GM19467 (cell line): Measurements from ENCODE around the gene TRAF3IP1.
"Not testable (repeated sequence)": the region's sequence is repeated elsewhere in the genome, so short reads cannot be mapped to it uniquely, and the experiment has no call there.

Experiments used
- ATAC-seq: cut with Tn5 transposase; IDR thresholded peaks from one replicate; pipeline ENCODE4 v1.9.1; 2021; ENCODE audit warnings: mild to moderate bottlenecking, moderate library complexity; ENCODE audit not compliant: unreplicated experiment

TRAF3IP1 gene

DNA sequence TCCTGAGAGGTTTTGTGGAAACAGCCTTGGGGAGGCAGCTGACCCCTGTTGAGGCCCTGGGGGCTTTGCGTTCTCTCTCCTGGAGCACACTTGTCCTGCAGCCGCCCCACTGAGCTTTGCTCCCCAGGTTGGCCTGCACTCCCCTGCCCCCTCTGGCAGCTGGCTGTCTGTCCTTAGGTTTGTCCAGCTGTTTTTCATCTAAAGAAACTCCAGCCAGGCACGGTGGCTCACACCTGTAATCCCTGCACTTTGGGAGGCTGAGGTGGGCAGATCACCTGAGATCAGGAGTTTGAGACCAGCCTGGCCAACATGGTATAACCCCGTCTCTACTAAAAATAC lies 84.9 kb downstream of the TRAF3IP1 start:
- ATAC-seq = not testable (repeated sequence)

DNA sequence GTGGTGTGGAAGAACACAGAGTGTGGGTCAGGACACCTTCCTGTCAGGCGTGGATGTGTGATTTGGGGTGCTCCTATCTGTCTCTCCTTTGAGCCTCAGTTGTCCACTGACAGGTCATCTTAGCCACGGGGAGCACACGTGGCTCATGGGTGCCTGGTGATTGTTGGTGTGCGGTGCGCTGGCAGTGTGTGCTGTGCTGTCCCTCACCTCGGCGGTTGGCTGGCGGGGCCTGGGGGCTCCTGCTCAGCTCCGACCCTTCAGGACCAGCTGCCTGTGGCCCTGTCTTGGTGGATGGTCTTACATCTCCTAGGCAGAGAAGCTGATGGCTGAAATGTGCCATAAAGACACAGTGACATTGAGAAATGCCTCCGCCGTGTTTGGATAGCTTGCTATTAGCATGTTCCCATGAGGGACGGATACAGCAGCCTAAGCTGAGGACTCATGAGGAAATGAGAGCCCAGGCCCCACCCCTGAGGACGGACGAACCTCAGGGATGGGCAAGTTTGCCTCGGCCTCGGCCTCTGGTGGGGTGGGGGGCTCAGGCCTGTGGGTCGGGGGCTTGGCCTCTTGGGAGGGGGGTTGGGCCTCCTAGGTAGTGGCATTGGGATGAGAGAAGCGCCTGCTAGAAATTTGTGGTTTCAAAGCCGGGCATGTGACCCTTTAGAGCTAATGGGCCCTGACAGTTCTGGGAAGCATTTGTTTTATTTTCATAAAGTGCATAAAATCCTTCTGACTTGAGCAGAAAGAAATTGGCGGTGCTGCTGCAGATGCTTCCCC lies 86.1 kb downstream of the TRAF3IP1 start:
- no peak for ATAC-seq

DNA sequence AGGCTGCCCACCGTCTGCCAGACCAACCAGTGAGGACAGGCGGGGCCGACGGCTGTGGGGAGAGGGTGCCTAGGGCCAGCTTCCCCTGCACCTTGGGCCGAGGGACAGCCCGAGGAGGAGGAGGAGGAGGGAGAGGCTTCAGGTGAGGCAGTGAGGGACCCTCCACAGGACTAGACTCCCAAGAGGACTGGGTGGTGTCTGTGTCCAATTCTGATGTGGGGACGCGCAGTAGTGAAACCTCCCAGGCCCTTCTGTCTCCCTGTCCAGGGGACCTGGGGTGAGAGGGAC lies 86.6 kb downstream of the TRAF3IP1 start:
- ATAC-seq = no peak

DNA sequence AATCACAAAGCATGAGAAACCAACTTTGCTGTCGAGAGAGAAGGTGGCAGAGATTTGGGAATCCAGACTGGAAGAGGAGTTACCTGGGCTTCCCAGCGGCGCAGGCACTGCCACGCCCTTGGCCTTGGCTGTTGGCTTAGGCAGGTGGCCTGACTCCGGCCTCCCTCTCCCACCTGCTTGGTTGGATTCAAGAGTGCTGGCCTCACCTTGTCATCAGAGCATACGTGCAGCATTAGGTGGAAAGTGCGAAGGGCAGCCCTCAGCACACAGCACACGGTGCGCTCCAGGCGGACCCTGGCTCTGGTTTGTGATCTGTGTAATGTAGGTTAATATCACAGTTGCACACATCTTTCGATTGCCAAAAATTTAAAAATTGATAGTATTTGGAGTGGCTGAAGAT lies 87.2 kb downstream of the TRAF3IP1 start:
- ATAC-seq = no peak

DNA sequence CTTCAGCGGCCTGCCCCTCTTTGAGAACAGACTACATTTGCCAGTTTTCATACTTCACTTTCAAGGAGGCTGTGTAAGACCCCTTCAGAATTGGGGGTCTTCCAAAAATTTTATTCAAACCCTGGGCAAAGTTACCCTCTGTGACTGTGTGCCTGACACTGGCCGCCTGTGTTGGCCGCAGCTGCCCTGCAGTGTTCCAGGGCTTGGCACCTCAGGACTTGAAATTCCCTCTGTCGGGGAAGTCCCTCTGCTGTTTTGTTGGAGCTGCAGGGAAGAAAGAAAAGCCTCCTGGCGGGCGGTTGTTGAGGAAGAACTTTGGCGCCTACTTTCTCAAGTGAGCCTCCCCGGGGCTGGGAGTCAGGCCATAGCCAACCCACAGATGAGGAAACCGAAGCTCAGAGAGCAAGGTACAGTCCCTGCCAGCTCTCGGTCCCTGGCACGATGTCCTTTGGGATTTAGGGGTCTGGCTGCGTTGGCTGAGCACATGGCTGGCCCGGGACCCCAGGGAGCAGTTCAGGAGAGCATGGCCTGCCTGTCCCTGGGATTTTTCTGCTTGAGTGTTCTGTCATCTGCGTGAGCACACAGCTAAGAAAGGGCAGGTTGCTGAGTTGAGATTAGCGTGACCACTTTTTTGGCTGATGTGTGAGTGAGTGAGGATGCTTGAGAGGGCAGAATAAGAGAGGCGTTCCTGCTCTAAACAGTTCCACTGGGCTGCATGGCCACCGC lies 88.5 kb downstream of the TRAF3IP1 start:
- no peak for ATAC-seq

DNA sequence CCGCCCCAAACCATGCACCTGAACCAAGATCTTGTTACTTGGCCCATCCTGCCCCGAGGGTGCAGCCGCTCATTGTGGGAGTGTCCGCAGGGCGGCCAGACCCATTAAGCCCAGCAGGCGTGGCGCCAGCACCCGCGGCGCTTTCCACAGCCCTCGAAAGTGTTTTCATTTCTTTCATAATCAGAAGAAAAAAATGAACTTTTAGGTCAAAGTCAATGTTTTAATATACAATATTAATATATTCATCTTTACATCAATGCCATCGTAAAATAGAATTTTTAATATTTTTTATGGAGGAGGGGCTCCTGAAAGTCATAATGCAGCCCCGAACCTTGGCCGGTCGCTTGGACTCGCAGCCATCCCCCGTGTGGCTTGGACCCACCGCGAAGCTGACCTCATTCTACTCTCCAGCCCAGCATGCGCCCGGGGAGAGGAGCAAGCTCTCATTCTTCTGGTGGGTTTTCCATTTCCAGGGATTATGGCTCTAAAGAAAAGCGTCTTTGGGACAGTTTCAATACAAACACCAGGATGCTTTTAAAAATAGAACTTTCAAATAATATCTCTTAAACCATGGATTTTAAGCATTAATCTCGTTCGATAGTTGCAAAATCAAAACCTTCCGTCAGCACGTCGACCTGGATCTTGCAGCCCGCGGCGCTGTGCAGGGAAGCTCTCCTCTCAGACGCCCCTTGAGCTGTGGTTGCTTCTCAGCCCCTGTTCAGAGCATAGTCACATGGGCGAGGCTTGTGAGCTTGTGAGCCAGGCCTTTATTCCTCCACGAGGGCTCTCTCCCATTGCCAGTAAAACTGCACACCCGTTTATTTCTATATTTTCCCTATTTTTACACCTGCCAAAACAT lies 89.3 kb downstream of the TRAF3IP1 start:
- ATAC-seq = no peak

DNA sequence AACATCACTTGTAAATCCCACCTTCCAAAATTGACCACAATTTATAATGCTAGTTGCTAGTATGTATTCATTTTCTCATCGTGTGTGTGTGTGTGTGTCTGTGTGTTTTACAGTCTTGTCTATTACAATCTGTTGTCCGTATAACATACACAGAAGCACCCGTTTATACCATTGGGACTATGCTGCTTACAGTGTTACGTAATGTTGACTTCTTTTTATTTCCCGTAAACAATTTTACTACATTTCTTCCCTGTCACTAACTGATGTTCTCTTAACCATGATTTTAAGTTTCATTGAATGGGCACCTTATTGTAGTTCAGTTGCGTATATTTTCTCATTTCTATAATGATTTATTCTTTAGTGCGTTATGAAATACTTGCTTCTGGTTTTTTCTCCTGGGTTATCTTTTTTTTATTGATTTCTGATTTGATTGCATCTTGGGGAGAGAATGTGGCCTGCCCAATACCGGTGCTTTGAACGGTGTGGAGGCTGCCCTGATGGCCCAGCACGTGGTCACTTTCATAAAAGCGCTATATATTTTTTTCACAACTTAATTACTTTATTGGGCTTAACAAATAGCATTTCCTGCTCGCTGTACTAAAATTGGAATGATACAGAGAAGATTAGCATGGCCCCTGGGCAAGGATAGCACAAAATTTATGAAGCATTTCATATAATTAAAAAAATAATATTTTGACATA lies 91.9 kb downstream of the TRAF3IP1 start:
- no peak for ATAC-seq

DNA sequence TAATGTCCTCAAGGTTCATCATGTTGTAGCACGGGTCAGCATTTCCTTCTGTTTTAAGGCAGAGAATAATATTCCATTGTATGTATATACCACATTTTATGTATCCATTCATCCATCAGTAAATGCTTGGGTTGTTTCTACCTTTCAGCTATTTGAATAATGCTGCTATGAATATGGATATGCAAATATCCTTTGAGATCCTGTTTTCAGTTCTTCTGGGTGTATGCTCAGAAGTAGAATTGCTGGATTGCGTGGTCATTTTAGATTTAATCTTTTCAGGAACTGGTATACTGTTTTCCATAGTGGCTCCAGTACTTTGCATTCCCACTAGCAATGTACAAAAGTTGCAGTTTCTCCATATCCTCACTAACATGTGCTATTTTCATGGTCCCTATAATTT lies 93.0 kb downstream of the TRAF3IP1 start:
- ATAC-seq = no peak

DNA sequence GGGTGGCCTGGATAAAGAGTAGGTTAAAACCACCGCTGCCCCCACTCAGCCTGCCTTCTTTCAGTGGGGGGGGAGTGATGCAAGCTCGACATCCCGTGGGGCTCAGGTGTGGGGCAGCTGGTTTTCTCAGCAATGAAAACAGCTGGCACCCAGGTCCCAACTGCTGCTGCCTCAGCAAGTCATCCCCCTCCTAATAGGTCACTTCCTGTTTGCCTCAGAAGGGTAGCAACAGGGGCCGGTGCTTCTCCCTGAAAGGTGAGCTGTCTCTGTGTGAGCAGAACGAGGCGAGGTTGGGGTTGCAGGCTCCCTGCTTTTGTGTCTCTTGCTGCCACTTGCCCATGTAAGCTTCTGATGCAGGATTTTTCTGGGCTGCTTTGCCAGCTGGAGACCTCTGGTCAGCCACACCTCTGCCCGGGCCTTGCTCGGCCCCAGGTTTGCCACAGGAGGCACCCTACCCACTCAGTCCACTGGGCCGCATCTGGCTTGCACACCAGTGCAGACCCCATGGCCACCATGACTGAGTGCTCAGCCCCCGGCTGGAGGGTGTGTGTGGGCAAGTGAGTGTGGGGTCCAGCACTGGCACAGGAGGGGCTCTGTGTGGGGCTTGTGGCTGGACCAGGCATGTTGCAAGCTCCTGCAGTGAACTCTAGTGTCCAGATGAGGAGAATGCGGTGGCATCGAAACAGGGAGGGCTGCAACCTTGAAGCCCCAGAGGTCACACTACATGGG lies 94.9 kb downstream of the TRAF3IP1 start:
- no peak for ATAC-seq

DNA sequence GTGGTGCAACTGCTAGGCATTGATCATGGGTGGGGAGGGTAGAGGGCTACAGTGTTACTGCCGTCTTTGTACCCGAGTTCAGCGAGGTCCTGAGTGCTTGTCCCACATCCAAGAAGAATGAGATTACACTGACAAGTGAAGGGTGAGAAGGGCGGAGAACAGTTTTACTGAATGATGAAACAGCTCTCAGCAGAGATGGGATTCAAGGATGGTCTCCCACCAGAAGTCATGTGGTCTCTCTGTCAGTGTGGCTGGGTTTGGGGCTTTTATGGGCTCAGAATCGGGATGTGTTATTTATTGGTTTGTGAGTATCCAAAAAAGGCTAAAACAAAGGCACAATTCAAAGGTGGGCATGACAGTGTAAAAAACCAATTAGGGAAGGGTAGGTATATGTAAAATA lies 95.6 kb downstream of the TRAF3IP1 start:
- ATAC-seq = no peak

DNA sequence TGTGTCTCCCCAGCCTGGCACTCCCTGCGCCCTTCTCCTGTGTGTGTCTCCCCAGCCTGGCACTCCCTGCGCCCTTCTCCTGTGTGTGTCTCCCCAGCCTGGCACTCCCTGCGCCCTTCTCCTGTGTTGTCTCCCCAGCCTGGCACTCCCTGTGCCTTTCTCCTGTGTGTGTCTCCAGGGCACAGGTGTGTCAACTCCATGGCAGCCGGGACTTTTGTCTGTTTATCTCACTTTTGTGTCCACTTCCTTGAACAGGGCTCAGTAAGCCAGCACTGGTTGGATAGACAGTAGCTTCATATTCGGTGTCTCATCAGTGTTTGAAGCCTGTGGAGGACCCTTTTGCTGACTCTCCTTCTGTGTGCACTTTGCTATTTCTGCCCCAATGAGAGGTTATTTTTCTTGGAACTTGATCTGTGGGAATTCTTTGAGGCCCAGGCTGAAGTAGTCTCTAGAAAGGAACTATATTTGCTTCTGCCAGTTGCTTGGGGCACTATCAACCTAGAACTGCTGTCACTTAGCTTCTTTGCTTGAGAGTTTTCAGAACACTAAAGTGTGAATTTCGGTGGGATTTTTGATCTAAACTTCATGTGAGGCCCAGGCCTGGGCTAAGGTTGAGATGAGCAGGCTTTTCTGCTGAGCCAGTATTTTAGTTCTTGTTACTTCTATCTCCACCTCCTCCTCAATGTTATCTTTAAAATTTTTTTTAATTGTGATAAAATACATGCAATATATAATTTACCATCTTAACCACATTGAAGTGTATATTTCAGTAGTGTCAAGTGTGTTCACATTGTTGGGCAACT lies 98.1 kb downstream of the TRAF3IP1 start:
- no peak for ATAC-seq

DNA sequence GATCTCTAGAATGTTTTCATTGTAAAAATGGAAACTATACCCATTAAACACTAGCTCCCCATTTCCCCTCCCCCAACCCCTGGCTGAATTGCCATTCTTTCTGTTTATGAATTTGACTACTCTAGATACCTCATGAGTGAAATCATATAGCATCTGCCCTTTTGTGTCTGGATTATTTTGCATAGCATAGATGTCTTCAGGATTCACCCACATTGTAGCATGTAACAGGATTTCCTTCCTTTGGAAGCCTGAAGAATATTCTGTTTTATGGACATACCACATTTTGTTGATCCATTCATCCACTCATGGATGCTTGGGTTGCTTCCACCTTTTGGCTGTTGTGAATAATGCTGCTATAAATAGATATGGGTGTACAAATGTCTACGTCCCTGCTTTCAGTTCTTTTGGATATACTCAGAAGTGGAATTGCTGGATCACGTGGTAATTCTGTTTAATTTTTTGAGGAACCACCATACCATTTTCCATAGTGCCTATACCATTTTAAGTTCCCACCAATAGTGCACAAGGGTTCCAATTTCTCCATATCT lies 98.8 kb downstream of the TRAF3IP1 start:
- ATAC-seq = no peak

DNA sequence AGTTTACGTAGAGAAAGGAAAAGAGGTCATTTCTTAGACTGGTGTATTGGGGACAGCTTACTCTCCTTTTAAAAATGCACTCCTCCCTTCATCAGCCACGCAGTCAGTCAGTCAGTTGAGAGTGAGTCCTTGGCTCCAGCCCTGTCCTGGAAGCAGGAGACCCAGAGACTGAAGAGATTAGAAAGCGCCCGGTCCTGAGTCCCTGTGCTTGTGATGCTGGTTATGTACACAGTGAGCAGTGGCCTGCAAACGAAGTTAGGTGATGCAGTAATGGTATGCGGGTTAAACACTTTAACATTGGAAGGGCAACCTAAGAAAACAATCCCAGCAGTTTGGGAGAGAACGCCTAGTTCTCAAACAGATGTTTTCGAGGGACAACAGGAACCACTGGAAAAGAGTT lies 100.1 kb downstream of the TRAF3IP1 start:
- ATAC-seq = no peak

DNA sequence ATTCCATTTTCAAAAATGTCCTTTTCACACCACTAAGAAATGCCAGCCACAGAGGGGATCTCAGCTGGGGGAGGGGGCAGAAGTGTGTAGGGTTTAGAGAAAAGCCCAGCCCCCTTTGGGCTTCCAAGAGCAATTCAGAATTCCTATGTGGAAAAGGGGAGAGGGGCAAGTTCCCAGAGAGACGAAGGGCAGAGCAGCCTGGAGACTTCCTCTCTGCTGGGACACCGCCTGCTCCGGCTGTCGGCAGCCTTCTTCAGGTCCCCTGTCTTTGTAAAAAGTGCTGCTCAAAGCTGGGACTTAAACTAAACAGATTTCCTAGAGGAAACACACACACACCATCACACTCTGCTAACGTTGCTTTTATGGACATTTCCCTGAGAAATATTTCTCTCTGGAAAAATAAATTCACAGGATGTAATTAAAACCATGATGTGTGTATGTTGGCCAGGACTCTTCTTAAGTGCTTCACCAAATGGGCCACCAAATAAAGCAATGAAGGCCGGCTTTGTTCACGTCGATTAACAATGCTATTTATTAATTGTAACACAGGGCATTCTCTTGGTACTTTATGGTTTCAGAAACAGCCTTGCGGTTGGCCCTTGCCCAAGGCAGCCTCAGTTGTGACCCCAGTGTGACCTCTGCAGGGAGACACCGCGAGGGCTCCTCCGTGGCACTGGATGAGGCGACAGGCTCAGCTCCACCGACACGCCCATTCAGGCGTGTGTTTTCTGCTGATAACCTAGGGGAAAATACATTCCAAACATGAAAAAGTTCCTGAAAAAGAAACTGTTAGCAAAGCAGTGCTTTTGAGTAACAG lies 100.8 kb downstream of the TRAF3IP1 start:
- ATAC-seq = no peak

DNA sequence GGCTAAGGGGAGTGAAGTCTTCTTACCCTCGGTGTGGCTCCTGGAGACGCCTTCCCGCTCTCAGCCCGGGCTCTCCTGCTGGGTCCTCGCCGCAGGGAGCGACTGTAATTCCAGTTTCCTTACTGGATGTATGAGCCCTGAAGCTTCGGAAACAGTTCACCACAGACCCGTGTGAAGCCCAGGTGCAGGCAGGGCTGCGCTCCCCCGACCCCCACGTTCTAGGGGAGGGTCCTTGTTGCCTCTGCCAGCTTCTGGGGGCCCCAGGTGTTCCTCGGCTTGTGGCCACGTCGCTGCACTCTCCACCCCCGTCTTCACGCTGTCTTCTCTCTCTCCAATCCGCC lies 101.3 kb downstream of the TRAF3IP1 start:
- ATAC-seq = no peak

DNA sequence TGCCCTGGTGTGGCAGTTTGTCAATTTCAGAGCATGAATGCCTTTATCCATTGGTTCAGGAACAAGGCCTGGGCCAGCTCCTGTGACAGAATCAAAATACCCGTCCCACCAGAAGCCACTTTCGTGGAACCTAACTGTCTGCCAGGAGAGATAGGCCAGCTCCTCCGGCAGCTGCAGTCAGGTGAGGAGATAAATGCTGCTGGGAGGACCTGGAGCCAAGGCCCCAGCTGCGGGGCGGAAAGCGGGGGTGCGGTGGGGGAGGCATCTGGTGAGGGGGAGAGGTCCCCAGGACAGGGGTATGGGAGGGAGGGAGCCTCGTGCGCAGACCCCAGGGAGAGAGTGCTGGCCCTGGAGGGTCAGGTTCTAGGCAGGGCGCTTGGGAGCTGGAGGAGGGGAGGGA lies 102.0 kb downstream of the TRAF3IP1 start:
- no peak for ATAC-seq

DNA sequence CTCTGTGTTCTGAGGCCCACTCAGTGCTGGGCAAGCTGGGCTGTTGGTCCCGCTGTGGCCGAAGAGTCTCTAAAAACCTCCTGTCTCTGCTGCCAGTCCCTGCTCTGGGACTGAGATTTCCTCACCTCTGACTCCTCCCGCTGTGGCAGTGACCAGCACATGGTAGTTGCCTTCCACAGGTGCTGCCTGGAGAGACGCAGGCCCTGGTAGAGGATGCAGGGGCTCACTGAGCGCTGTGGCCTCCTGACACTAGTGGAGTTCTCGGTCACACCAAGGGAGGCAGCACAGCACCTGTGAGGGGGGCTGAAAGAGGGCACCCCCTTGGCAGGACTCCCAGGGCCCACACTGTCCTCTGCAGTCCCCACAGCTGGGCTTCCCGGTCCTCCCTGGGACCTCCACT lies 102.6 kb downstream of the TRAF3IP1 start:
- ATAC-seq = no peak

DNA sequence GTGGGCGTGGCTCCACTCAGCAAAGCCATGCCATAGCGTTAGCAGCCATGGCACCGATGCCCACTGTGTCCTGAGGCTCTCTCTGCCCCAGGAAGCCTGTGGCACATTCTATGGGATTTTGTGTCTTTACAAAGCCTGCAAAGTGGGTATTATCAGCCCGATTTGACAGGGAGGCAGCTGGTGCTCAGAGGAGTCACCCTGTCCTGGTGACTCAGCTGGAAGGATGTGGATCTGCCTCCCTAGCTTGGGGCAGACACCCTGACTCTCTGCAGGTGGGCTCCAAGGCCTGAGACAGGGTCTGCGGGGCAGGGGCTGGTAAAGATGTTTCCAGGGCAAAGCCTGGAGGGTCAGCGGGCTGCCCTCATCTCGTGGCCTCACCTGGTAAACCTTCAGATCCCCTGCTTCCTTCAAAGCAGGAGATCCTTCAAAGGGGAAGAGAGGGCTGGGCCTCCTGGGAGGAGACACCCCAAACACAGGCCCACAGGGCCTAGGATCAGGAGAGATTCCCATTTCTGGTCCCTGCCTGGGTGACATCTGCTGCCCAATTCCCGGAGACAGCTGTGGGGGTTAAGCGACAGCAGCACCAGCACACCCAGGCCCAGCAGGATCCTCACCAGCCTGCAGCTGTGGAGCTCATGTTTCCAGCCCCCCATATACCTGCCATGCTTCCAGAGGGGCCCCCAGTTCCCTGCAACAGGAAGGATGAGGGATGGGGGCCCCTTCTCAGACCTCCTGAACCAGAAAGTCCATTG lies 103.4 kb downstream of the TRAF3IP1 start:
- ATAC-seq = no peak
